GM19467 (cell line): ENCODE results near the gene AGT.
"Not testable (repeated sequence)": the region's sequence is repeated elsewhere in the genome, so short reads cannot be mapped to it uniquely, and the experiment has no call there.

Experiments used
- ATAC-seq: cut with Tn5 transposase; IDR thresholded peaks from one replicate; pipeline ENCODE4 v1.9.1; 2021; ENCODE audit warnings: mild to moderate bottlenecking, moderate library complexity; ENCODE audit not compliant: unreplicated experiment

The AGT gene

DNA sequence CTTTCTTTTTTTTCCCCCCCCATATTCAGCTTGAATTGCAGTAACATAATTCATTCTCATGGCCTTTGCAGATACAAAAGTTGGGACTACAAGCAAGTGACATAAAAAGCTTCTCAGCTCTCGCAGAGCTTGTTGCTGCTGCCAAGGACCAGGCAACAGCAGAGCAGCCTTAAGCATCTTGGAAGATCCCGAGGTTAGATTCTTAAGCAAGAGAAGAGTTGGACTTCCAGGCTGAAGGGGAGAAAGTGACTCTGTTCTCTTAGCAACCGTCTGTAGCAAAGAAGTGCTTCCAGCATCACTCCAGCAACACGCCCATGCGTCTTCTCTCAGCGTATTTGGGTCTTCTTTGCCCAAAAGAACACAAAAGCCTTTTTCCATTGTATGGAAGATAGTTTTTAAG is 20.7 kb downstream of the AGT start:
- no peak for ATAC-seq

DNA sequence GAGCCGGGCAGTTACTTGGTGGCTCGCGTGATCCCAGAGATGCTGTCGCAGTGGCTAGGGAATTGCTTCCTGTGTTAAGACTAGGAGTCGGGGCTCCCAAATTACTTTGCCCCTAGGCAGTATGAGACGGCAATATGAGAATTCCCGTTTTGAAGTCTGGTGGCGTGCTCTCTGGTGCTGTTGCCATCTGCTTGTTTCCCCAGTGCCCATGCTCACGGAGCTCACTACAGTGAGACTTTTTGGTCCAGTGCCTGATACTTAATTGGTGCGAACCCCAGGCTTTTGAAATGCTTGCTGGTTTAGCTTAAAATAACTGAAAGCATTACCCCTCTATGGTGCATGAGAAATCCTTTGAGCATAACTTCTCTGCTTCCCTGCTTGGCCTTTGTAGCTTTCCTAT is 22.3 kb downstream of the AGT start:
- no peak for ATAC-seq

DNA sequence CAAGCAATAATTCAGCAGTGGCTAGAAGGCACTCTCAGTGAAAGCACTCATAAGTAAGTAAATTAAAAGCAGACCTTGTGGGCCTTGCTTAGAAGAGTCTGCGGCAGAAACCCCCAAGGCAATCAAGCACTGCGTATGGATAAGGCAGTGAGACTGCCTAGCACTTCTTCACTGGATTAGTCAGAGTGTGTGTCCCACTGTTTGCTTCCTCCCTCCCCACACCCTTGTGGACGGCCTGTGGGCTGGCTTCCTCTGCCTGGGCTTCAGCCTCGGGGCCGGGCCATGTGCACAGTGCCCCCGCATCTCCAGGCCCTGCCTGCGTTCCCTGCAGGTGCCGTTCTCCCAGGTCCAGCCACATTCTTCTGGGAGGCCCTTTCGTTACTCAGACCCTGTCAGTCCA is 23.8 kb downstream of the AGT start:
- ATAC-seq: no peak

DNA sequence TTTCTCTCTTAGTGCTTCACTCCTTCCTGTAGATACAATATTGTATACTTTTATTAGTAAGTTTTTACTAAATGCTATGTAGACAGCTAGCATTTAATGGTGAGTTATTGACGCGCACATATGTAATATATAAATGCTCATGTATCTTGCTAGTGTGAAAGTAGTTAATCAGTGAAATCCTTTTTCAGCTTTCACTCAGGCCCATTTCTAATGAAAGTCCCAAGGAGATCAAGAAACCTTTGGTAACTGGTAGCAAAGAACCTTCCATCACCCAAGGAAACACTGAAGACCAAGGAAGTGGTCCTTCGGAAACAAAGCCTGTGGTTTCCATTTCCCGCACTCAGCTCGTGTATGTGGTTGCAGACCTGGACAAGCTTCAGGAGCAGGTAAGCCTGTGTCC is 27.2 kb downstream of the AGT start:
- no peak for ATAC-seq

DNA sequence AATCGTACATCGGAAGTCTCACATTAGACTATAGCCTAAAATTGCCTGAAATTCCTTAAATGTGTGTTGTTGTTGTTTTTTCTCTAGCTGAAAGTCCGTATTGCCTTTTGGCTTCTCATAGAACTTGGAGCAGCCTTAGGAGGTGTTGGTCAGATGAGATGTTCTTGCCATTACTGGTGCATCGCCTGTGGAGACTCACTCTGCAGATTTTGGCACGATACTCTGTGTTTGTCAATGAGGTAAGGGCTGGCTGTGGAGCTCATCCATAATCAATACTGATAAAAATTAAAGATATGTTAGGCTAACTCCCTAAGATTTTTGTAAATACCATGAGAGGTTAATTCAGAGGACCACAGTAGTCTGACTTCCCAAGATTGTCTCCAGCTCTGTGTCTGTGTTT is 28.9 kb downstream of the AGT start:
- no peak for ATAC-seq

DNA sequence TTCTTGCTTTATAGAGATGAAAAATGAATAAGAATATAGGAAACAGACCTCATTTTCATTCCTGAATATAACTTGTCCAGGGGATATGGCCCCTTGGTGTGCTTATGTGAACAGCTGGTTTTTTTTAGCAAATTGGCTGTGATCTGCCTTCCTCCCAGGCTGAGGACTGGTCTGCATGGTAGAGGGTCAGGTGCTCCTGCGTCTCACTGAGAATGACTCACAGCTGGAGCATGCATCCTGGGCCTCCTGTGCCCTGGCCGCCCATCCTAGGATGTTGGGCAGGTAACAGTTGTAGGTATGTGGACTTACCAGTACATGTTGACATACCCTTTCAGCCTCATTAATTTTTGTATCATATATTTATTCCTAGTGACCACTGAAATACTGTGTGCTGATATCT is 29.8 kb downstream of the AGT start:
- ATAC-seq: no peak

DNA sequence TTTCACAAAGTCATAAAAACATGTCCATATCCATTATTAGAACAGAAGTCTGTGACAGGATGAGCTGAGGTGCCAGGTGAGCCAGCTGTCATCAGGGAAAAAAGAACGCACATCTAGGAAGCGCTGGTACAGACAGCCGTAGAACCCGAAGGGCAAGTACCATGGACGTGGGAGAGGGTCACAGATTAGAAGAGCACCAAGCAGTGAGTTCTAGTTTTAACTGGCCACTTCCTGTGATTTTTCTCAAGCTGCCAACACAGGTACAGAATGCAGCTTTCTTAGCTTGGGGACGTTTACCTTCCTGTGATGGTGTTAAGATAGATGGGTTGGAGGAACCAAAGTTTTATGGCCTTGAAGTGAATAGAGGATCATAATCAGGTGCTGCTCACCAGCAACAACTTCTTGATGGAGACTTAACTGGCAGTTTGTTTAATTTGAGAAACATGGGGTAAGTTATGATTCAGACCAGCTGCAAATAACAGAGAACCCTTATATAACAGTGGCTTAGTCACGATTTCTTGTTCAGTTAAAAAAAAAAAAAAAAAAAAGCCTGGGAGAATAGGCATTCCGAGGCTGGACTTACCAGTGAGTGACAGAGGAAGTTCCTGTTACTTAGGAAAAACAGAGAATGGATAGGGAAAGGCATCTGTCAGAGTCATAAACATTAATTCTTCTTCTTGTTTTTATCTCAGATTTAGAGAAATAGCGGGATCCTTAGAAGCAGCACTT is 30.9 kb downstream of the AGT start:
- no peak for ATAC-seq

DNA sequence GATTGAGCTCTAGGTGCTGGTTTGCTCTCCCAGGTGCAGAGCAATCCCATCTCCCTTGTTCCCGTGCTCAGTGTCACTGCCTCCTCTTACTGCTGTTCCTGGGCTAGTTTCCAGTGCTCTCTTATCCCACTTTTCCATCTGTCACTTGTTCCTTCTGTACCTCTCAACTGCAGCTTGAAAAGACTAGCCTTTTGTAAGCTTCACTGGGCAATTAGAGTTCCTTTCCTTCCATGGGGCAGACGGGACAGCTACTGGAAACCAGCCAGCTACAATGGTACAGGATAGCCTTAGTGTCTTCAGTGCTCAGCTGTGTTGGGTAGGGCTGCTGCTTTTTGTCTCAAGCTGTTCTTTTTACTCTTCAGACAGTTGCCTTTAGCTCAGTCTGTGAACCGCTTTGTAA is 31.6 kb downstream of the AGT start:
- no peak for ATAC-seq

DNA sequence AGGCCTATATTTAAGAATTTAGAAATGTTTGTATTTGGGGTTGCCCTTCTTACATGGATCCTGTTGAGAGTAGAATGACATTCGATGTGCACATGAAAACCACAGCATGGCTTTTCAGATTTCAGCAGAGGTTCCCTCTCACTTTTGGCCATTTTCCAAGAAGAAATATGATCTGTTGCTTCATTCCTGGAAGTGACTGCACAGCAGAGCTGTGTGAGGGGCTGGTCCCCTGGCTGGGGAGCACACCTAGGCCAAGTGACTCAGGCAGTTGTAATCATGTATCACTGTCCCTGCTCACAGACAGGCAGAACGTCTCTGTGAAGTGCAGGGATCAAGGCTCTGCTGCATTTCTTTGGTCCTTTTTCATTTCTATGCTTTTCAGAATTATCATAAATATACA is 32.3 kb downstream of the AGT start:
- no peak for ATAC-seq

DNA sequence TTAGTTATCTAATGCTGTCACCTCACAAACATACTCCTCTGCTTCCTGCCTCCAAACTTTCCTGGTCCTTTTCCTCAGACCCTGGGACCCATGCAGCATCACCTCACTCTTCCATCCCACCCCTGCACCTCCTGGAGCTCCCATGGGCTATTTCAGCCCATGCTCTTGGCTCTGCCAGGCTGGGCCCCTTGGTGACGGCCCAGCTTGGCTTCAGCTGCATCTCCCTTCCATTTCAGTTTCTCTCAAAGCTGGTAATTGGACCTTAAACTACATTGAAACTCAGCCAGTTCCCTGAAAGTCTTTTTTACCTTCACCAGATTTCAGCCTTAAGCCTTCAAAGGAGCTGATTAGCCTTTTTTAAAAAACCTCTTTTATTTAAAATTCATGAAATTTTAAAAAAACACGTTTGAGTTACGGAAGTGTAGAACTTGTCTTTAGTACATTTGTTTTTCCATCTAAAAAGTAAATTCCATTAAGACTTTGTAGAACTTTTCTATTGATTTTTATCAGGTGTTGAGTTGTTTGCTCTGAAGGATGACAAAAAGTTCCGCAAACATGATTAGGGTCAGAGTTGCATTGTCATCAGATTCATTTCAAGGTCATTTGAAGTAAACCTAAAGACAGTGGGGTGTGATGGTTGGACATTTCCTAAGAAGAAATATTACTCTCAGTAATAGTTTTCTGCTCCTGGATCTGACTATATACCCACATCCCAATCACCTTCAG is 33.5 kb downstream of the AGT start:
- ATAC-seq: no peak

DNA sequence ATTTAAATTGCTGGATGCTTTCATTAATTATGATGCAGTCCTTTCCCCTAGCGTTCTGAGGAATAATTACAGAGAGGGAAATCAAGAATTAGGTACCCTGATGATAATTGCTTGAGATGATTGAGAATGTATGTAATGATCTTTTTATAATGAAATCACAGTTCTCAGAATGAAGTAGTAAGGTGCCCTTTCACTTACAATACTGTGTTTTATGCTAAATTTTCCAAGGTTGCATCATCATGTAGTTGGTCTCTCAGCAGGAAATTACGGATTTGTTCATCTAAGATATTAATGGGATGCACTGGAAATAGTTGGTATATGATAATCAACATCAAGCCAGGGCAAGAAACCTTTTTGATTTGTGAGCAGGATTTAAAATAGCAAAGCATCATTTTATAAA is 34.1 kb downstream of the AGT start:
- ATAC-seq: no peak

DNA sequence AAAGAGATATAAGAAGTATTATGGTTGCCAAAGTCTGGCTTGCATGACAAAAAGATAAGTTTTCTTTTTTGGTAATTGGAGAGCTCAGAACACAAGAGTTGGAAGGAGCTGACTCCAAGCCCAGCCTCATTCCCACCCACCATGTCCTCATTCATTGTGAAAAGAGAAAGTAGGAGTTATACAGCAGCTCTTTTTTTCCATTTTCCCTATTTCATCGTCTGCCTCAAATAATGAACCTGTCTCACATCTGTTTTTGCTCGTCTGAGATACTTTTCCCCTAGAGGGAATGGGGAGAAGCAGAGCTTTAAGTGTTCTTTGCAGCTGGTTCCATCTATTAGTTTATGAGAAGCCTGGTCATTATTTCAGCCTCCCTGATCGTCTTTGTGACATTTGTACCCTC is 34.7 kb downstream of the AGT start:
- no peak for ATAC-seq

DNA sequence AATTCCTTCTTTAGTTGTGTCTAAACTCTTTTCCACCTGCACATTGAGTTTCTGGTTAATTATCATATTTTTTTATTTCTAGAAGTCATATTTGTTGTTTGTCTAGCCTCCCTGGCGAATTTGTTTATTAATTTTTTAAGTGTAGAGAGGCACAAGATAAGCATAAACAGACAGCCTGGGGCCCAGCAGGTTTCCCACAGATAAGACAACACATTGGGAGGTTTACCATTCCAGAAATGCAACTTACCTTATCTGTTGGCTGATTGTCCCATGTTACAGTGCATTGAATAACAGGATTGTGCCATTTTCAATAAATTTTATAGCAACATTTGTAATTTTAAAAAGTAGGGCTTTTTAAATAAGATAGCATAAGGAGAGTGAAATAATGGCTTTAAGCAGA is 36.7 kb downstream of the AGT start:
- no peak for ATAC-seq

DNA sequence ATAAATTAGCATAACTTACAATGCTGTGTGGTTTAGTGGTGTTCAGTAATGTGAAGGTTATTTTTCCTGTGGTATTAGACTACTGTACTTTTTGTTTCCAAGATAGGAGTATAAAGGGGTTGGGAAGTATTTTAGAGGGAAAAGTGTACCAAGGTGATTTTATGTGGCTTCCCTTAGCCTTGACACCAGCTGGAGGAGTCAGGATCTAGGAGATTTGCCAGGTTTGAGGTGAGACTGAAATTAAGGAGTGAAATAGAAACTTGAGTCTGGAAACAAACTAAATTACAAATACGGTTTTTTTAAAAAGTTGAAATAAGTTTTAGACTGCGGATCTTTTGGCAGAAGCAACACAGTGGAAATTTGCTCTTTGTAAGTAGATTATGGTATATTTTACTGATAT is 39.3 kb downstream of the AGT start:
- no peak for ATAC-seq

DNA sequence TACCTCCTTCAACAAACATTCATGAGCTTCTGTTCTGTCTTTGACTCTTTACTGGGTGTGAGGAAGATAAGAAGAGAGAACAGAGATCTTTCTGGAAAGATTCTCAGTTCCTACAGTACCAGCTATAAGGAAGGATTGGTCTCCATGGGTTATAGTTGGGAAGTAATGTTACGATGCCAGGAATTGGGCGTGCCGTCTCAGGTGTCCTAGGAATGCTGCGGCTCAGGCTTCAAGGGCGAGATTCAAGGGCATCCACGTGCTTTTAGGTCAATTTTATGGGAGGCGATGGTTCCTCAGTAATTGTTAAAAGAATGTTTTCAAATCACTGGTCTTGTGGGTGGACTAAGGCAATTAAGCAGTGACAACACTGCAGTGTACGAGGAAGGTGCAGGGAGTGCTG is 44.4 kb downstream of the AGT start:
- ATAC-seq: no peak

DNA sequence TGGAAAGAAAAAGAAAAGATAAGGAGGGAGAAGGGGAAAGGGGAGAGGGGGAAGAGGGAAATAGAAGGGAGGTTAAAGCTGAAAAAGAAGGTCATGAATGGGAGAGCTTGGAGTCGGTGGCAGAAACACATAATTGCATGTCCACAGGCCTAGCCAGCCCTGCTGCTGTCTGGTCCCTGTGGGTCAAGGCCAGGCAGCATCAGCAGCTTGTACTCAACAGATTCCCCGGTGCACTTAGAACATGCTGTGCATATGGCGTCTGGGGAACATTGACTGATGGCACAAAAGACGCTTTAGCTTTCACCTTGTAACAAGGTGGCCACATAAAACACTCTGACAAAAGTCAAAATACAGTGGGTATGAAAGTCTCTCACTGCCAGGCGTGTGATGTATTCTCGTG is 45.7 kb downstream of the AGT start:
- ATAC-seq: no peak

DNA sequence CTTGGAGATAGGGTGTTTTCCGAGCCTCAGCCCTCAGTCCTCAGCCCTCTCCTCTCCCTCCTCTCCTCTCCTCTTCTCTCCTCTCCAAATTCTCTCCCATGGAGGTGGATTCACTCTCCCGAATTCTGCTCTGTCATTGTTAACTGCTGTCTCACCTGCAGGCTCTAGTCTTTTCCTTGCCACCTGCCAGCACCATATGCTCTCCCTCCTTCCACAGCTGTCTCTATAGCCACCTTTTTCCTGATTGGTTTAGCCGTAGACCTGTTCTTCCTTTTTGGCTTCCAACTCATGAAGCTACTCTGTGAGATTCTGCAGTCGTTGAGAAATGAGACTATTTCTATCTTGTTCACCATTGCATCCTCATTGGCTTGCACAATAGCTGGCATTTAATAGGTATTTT is 51.9 kb downstream of the AGT start:
- ATAC-seq: no peak

DNA sequence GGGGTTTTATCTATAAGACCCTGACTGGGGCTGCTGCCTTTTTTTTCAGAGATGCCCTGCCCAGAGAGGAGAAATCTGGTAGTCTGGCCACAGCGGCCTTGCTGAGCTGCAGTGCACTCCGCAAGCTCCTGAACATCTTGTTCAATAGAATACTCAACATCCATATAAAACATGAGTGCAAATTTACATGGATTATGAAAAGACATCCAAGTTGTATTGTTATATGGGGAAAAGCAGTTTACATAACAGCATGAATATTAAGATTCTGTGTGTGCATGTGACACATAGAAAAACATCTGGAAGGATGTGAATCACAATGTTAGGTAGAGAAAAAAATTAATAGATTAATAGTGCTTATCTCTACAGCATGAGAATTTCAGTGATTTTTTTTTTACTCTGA is 55.2 kb downstream of the AGT start:
- ATAC-seq: no peak

DNA sequence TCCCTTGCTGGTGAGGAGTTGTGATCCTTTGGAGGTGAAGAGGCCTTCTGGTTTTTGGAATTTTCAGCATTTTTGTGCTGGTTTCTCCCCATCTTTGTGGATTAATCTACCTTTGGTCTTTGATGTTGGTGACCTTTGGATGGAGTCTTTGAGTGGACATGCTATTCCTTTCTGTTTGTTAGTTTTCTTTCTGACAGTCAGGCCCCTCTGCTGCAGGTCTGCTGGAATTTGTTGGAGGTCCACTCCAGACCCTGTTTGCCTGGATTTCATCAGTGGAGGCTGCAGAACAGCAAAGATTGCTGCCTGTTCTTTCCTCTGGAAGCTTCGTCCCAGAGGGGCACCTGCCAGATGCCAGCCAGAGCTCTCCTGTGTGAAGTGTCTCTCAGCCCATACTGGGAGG is 55.8 kb downstream of the AGT start:
- ATAC-seq: not testable (repeated sequence)

DNA sequence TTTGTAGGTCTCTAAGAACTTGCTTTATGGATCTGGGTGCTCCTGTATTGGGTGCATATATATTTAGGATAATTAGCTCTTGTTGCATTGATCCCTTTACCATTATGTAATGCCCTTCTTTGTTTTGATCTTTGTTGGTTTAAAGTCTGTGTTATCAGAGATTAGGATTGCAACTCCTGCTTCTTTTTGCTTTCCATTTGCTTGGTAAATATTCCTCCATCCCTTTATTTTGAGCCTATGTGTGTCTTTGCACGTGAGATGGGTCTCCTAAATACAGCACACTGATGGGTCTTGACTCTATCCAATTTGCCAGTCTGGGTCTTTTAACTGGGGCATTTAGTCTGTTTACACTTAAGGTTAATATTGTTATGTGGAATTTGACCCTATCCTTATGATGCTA is 57.2 kb downstream of the AGT start:
- not testable (repeated sequence) for ATAC-seq
